H9 (cell line): ENCODE measurements around the gene VSTM4. TPM values are rescaled to one million over a fixed set of nuclear protein-coding genes. Genes with fewer than 3 reads are reported as not detected.

Experiments
- DNase-seq: peaks from one replicate; pipeline ENCODE4 v3.0.0-alpha.2; 2017
- H2AFZ ChIP-seq: one replicate; pipeline ENCODE4 v1.6.1; 2013; ENCODE audit warnings: mild to moderate bottlenecking, low read length, control low read depth, moderate library complexity
- H2AK5ac ChIP-seq: 2 replicates; pipeline ENCODE4 v1.6.1; 2013; ENCODE audit warnings: low read length, control low read depth, mixed read lengths; ENCODE audit not compliant: insufficient read length
- H2BK120ac ChIP-seq: one replicate; pipeline ENCODE4 v1.6.1; 2013; ENCODE audit warnings: low read depth, mild to moderate bottlenecking, low read length, control low read depth, inconsistent platforms; ENCODE audit not compliant: poor library complexity, severe bottlenecking
- H2BK12ac ChIP-seq: 2 replicates; pipeline ENCODE4 v1.6.1; 2013; ENCODE audit warnings: low read length, control low read depth, mixed read lengths, low read depth; ENCODE audit not compliant: insufficient read length
- H2BK15ac ChIP-seq: 2 replicates; pipeline ENCODE4 v1.6.1; 2013; ENCODE audit warnings: low read depth, low read length, control low read depth
- H2BK20ac ChIP-seq: one replicate; pipeline ENCODE4 v1.6.1; 2013; ENCODE audit warnings: low read depth, mild to moderate bottlenecking, low read length, control low read depth, inconsistent platforms; ENCODE audit not compliant: poor library complexity, severe bottlenecking
- H2BK5ac ChIP-seq: 2 replicates; pipeline ENCODE4 v1.6.1; 2013; ENCODE audit warnings: low read length, control low read depth, mixed read lengths; ENCODE audit not compliant: insufficient read length
- H3K14ac ChIP-seq: 2 replicates; pipeline ENCODE4 v1.6.1; 2013; ENCODE audit warnings: low read length, control low read depth; ENCODE audit not compliant: insufficient read depth
- H3K18ac ChIP-seq: 2 replicates; pipeline ENCODE4 v1.6.1; 2013; ENCODE audit warnings: low read depth, mild to moderate bottlenecking, mixed read lengths, low read length, control low read depth; ENCODE audit not compliant: insufficient read length
- H3K23ac ChIP-seq: 2 replicates; pipeline ENCODE4 v1.6.1; 2013; ENCODE audit warnings: low read length, control low read depth, mixed read lengths, low read depth; ENCODE audit not compliant: insufficient read length
- H3K23me2 ChIP-seq: 2 replicates; pipeline ENCODE4 v1.6.1; 2013; ENCODE audit warnings: low read depth, mild to moderate bottlenecking, mixed read lengths, low read length, control low read depth; ENCODE audit not compliant: insufficient read length, poor library complexity, severe bottlenecking
- H3K27ac ChIP-seq: 2 replicates; pipeline ENCODE4 v1.5.1; 2013; ENCODE audit warnings: low read length, control low read depth, mixed read lengths, low read depth; ENCODE audit not compliant: insufficient read length
- H3K27me3 ChIP-seq: 2 replicates; pipeline ENCODE4 v1.6.1; 2013; ENCODE audit warnings: low read length, control low read depth, inconsistent platforms; ENCODE audit not compliant: insufficient read depth
- H3K4ac ChIP-seq: 2 replicates; pipeline ENCODE4 v1.6.1; 2013; ENCODE audit warnings: low read depth, mild to moderate bottlenecking, control low read depth, inconsistent platforms, low read length, moderate library complexity
- H3K4me1 ChIP-seq: 2 replicates; pipeline ENCODE4 v1.6.1; 2013; ENCODE audit warnings: low read length, control low read depth, inconsistent platforms; ENCODE audit not compliant: insufficient read depth
- H3K4me2 ChIP-seq: 2 replicates; pipeline ENCODE4 v1.6.1; 2013; ENCODE audit warnings: low read length, control low read depth, mixed read lengths; ENCODE audit not compliant: insufficient read length, insufficient read depth
- H3K56ac ChIP-seq: 2 replicates; pipeline ENCODE4 v1.6.1; 2013; ENCODE audit warnings: low read depth, mild to moderate bottlenecking, mixed read lengths, low read length, control low read depth; ENCODE audit not compliant: insufficient read length
- H3K79me1 ChIP-seq: 2 replicates; pipeline ENCODE4 v1.6.1; 2013; ENCODE audit warnings: low read depth, mild to moderate bottlenecking, moderate library complexity, low read length, control low read depth, inconsistent platforms; ENCODE audit not compliant: insufficient read depth, poor library complexity, severe bottlenecking
- H3K79me2 ChIP-seq: 2 replicates; pipeline ENCODE4 v1.6.1; 2013; ENCODE audit warnings: low read length, control low read depth, inconsistent platforms; ENCODE audit not compliant: insufficient read depth
- H3K9ac ChIP-seq: 2 replicates; pipeline ENCODE4 v1.6.1; 2013; ENCODE audit warnings: low read length, control low read depth, mixed read lengths; ENCODE audit not compliant: insufficient read length; ENCODE audit errors: extremely low read depth
- H3K9me3 ChIP-seq: one replicate; pipeline ENCODE4 v1.6.1; 2013; ENCODE audit warnings: low read depth, low read length, inconsistent platforms; ENCODE audit not compliant: control insufficient read depth
- H3T11ph ChIP-seq: one replicate; pipeline ENCODE4 v1.6.1; 2013; ENCODE audit warnings: mild to moderate bottlenecking, low read length, control low read depth, inconsistent platforms
- H4K20me1 ChIP-seq: one replicate; pipeline ENCODE4 v1.6.1; 2013; ENCODE audit not compliant: control insufficient read depth, insufficient read length, insufficient read depth
- H4K5ac ChIP-seq: 2 replicates; pipeline ENCODE4 v1.6.1; 2013; ENCODE audit warnings: low read depth, mild to moderate bottlenecking, mixed read lengths, low read length, control low read depth; ENCODE audit not compliant: insufficient read length
- H4K8ac ChIP-seq: replicated peaks from 2 replicates; pipeline ENCODE4 v1.6.1; 2013; ENCODE audit warnings: low read length, control low read depth, mixed read lengths, low read depth; ENCODE audit not compliant: insufficient read length
- H4K91ac ChIP-seq: 2 replicates; pipeline ENCODE4 v1.6.1; 2013; ENCODE audit warnings: low read depth, mild to moderate bottlenecking, moderate library complexity, mixed read lengths, low read length, control low read depth; ENCODE audit not compliant: insufficient read length
- H3K27ac Mint-ChIP-seq, 3 experiments: 2 replicates in 2 of 3; 3 replicates in 1 of 3; pipeline ENCODE4 v1.8.0; 2020 to 2021; ENCODE audit warnings: mixed read lengths in 3 of 3, mild to moderate bottlenecking in 1 of 3, moderate library complexity in 1 of 3
- H3K27me3 Mint-ChIP-seq: 2 replicates; pipeline ENCODE4 v1.8.0; 2021; ENCODE audit warnings: low read depth, mild to moderate bottlenecking, moderate library complexity, mixed read lengths
- H3K36me3 Mint-ChIP-seq, 3 experiments: 2 replicates in 2 of 3; 3 replicates in 1 of 3; pipeline ENCODE4 v1.8.0; 2020 to 2021; ENCODE audit warnings: low read depth in 3 of 3, mixed read lengths in 3 of 3; ENCODE audit not compliant: insufficient read depth in 1 of 3
- H3K4me1 Mint-ChIP-seq, 2 experiments: 2 replicates each; pipeline ENCODE4 v1.8.0; 2020; ENCODE audit warnings: mixed read lengths in 2 of 2
- H3K4me3 Mint-ChIP-seq, 2 experiments: 2 replicates in 1 of 2; 3 replicates in 1 of 2; pipeline ENCODE4 v1.8.0; 2020 to 2021; ENCODE audit warnings: mild to moderate bottlenecking in 2 of 2, mixed read lengths in 2 of 2, moderate library complexity in 1 of 2
- H3K9me3 Mint-ChIP-seq, 2 experiments: 2 replicates in 1 of 2; 3 replicates in 1 of 2; pipeline ENCODE4 v1.8.0; 2020; ENCODE audit warnings: mild to moderate bottlenecking in 2 of 2, mixed read lengths in 2 of 2, moderate library complexity in 1 of 2
- WGBS: extraction: QIAGEN DNeasy Blood & Tissue Kit; methylation state at CpG from one replicate; pipeline ENCODE4 v1.1.7; 2013; ENCODE audit warnings: missing lambda C conversion rate, low lambda C conversion rate, mixed read lengths; ENCODE audit not compliant: insufficient read length; ENCODE audit errors: extremely low coverage; 5-methylcytosine and 5-hydroxymethylcytosine counted together
- total RNA-seq: library from RNA; stranded (reverse); gene quantifications from 2 replicates; pipeline ENCODE4 v1.2.1, GENCODE V29; 2021
- TF ChIP-seq, protein P1 (sequence below): fragments of 200-600 bp; sonication (generic); conservative IDR thresholded peaks from 3 replicates; pipeline ENCODE4 v1.8.0; 2021; ENCODE audit warnings: antibody characterized with exemption, mild to moderate bottlenecking

VSTM4 gene
- total RNA-seq, 1 experiment from 2014 or later, result 0.44 TPM

DNA sequence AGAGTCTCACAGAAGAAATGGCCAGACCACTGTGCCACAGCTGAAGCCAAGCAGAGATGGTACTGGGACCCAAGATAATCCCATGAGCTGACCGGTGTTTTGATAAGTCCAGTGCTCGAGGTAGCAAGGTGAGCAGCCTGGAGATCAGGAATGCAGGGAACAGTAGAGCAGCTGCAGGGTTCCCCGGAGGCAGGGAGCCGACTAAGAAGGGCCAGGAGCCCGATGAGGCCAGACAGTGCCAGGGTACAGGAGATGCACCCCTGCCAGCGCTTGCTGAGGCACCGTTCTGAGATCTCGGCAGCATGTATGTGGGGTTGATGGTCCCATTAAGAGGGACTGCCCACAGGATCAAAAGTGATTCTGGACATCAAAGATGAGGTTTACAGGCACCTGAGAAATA is 47.1 kb downstream of the VSTM4 start:
- no peaks in the 10 kb centered on the region for H3K27me3 Mint-ChIP-seq
- no peaks in the 10 kb centered on the region for H3K23me2 ChIP-seq
- H4K8ac ChIP-seq, result no peak overlapping the region
- WGBS, result no CpG with 5 or more reads among the region's 8 CpGs
- H2BK5ac ChIP-seq, result no peak overlapping the region
- H3K27ac ChIP-seq, result no peak overlapping the region
- no peaks in the 10 kb centered on the region for H4K20me1 ChIP-seq
- no peaks in the 10 kb centered on the region for H3K4me1 ChIP-seq
- H4K91ac ChIP-seq, result no peak overlapping the region
- H3K4me2 ChIP-seq, result no peak overlapping the region
- no peak overlapping the region for H3T11ph ChIP-seq
- H3K56ac ChIP-seq, result no peak overlapping the region
- no peak overlapping the region for H2BK20ac ChIP-seq
- H3K18ac ChIP-seq, result no peak overlapping the region
- no peaks in the 10 kb centered on the region for H3K9me3 ChIP-seq
- no peaks in the 10 kb centered on the region for H3K79me2 ChIP-seq
- peaks cover 3 to 7% of the 10 kb centered on the region in 2 experiments; a peak in 3 of 5 replicates for H3K9me3 Mint-ChIP-seq
- no peaks in the 10 kb centered on the region for H3K27me3 ChIP-seq
- H3K4ac ChIP-seq, result no peak overlapping the region
- H2BK15ac ChIP-seq, result no peak overlapping the region
- H3K14ac ChIP-seq, result no peak overlapping the region
- no peak overlapping the region for H2BK12ac ChIP-seq
- H3K4me1 Mint-ChIP-seq, result no peaks in the 10 kb centered on the region
- H2BK120ac ChIP-seq, result no peak overlapping the region
- H3K23ac ChIP-seq, result no peak overlapping the region
- no peak overlapping the region for H2AFZ ChIP-seq
- DNase-seq, result no peak
- H4K5ac ChIP-seq, result no peak overlapping the region
- H3K4me3 Mint-ChIP-seq, result no peak overlapping the region
- TF ChIP-seq, protein P1, sequence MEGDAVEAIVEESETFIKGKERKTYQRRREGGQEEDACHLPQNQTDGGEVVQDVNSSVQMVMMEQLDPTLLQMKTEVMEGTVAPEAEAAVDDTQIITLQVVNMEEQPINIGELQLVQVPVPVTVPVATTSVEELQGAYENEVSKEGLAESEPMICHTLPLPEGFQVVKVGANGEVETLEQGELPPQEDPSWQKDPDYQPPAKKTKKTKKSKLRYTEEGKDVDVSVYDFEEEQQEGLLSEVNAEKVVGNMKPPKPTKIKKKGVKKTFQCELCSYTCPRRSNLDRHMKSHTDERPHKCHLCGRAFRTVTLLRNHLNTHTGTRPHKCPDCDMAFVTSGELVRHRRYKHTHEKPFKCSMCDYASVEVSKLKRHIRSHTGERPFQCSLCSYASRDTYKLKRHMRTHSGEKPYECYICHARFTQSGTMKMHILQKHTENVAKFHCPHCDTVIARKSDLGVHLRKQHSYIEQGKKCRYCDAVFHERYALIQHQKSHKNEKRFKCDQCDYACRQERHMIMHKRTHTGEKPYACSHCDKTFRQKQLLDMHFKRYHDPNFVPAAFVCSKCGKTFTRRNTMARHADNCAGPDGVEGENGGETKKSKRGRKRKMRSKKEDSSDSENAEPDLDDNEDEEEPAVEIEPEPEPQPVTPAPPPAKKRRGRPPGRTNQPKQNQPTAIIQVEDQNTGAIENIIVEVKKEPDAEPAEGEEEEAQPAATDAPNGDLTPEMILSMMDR, result no peak
- peaks cover 0 to 3% (median 1%) of the 10 kb centered on the region in 3 experiments; a peak in 2 of 7 replicates for H3K36me3 Mint-ChIP-seq
- no peak overlapping the region for H2AK5ac ChIP-seq
- no peaks in the 10 kb centered on the region for H3K79me1 ChIP-seq
- H3K9ac ChIP-seq, result no peak overlapping the region
- H3K27ac Mint-ChIP-seq, result no peak overlapping the region
